ENCODE measurements around the gene MLH3.

GRCh38 chr14:75053396-75054291, 2.4 kb upstream of the MLH3 start:
- no peak for TF ChIP-seq CTCF (conservative IDR thresholded peaks at IDR 0.05; ENCODE audit: low read depth, low read length)
- no peak for TF ChIP-seq EZH2 (IDR thresholded peaks at IDR 0.05; ENCODE audit: low read length, unreplicated experiment)
